ENCODE results near the gene FNDC11. TPM values are rescaled to one million over a fixed set of nuclear protein-coding genes. Genes with fewer than 3 reads are reported as not detected.
"Not testable (repeated sequence)": the region's sequence is repeated elsewhere in the genome, so short reads cannot be mapped to it uniquely, and the experiment has no call there.

FNDC11 gene
- total RNA-seq, 6 experiments from 2014 or later: not detected

- Mint-ChIP-seq H3K4me3 (no peak overlapping the region), H3K27ac (no peak overlapping the region), H3K9me3 (no peaks in the 10 kb centered on the region; the same call in 1 of the 2 replicates), H3K27me3 (ENCODE audit: insufficient read depth) (peaks cover 3% of the 10 kb centered on the region), H3K36me3 (ENCODE audit: low read depth) (peaks cover 4% of the 10 kb centered on the region; the same call in 1 of the 2 replicates), H3K4me1 (ENCODE audit: low read depth) (no peaks in the 10 kb centered on the region)
- TF ChIP-seq CTCF (IDR thresholded peaks at IDR 0.05): no peak
- no peak for DNase-seq
Observed at GRCh38 chr20:63555661-63556381, 1.9 kb downstream of the FNDC11 start.

- no peak overlapping the region for H3K27ac Mint-ChIP-seq
- H3K36me3 Mint-ChIP-seq (ENCODE audit: low read depth): peaks cover 4% of the 10 kb centered on the region; the same call in 1 of the 2 replicates
- no peak for TF ChIP-seq CTCF (IDR thresholded peaks at IDR 0.05)
- H3K4me1 Mint-ChIP-seq (ENCODE audit: low read depth): no peaks in the 10 kb centered on the region
- no peaks in the 10 kb centered on the region for H3K27me3 Mint-ChIP-seq (ENCODE audit: insufficient read depth)
- no peaks in the 10 kb centered on the region; the same call in 1 of the 2 replicates for H3K9me3 Mint-ChIP-seq
- no peak overlapping the region for H3K4me3 Mint-ChIP-seq
- no peak for DNase-seq
Observed at GRCh38 chr20:63556873-63557478, 3.0 kb downstream of the FNDC11 start.

GRCh38 chr20:63557481-63557891 lies 3.5 kb downstream of the FNDC11 start:
- no peak overlapping the region for H3K27ac Mint-ChIP-seq
- no peaks in the 10 kb centered on the region for H3K4me1 Mint-ChIP-seq (ENCODE audit: low read depth)
- no peaks in the 10 kb centered on the region for H3K27me3 Mint-ChIP-seq (ENCODE audit: insufficient read depth)
- no peaks in the 10 kb centered on the region; the same call in 1 of the 2 replicates for H3K9me3 Mint-ChIP-seq
- H3K4me3 Mint-ChIP-seq: no peak overlapping the region
- no peak for TF ChIP-seq CTCF (IDR thresholded peaks at IDR 0.05)
- DNase-seq: no peak
- peaks cover 4% of the 10 kb centered on the region; the same call in 1 of the 2 replicates for H3K36me3 Mint-ChIP-seq (ENCODE audit: low read depth)

- H3K27ac Mint-ChIP-seq: no peak overlapping the region
- H3K36me3 Mint-ChIP-seq (ENCODE audit: low read depth): peaks cover 4% of the 10 kb centered on the region; the same call in 1 of the 2 replicates
- no peaks in the 10 kb centered on the region; the same call in 1 of the 2 replicates for H3K9me3 Mint-ChIP-seq
- TF ChIP-seq CTCF (IDR thresholded peaks at IDR 0.05): no peak
- no peaks in the 10 kb centered on the region for H3K27me3 Mint-ChIP-seq (ENCODE audit: insufficient read depth)
- no peaks in the 10 kb centered on the region for H3K4me1 Mint-ChIP-seq (ENCODE audit: low read depth)
- DNase-seq: no peak
- no peak overlapping the region for H3K4me3 Mint-ChIP-seq
Observed at GRCh38 chr20:63558804-63559484, 5.0 kb downstream of the FNDC11 start.

- H3K27me3 Mint-ChIP-seq (ENCODE audit: insufficient read depth); H3K36me3 Mint-ChIP-seq (ENCODE audit: low read depth); H3K4me1 Mint-ChIP-seq (ENCODE audit: low read depth); H3K27ac Mint-ChIP-seq; H3K4me3 Mint-ChIP-seq; DNase-seq; H3K9me3 Mint-ChIP-seq: not testable (repeated sequence)
Observed at GRCh38 chr20:63559485-63560332, 5.8 kb downstream of the FNDC11 start.

All from HFFc6 (cell line).